ENCODE measurements around the gene CLCN7. TPM values are rescaled to one million over a fixed set of nuclear protein-coding genes. Genes with fewer than 3 reads are reported as not detected.
A peak's percentile ranks its signal among the peaks of the same experiment; 100 is the strongest.

The CLCN7 gene
- total and polyA plus RNA-seq, 11 donors, result 30.3 to 70.8 (median 33.6) TPM

- Histone ChIP-seq H3K27me3 (no peaks in the 10 kb centered on the region), H3K36me3 (peaks cover 0 to 62% (median 16%) of the 10 kb centered on the region in 9 donors), H3K9me3 (no peaks in the 10 kb centered on the region), H3K27ac (peak overlapping the region in 8 of 12 donors; percentile 13 to 65 (median 49)), H3K4me3 (peak overlapping the region in 10 of 12 donors; percentile 34 to 69 (median 60)), H3K4me1 (peaks cover 0 to 23% (median 12%) of the 10 kb centered on the region in 12 donors)
- 20 to 29% (median 27%) methylated on average over 10 to 11 of the region's 11 CpGs for WGBS, 4 donors
- ATAC-seq (peak; percentile 3 to 37 (median 8)), DNase-seq (peak in 2 of 5 donors; percentile 41 to 45)
- intact Hi-C loops (cut with DNase I), result loop anchor here in 1 of 10 donors (10.0 kb wide), 1 partner anchor 103 kb away; the partner anchor contains the start of gene UBE2I
- TF ChIP-seq POLR2A (IDR thresholded peaks at IDR 0.05) (no peak), CTCF (IDR thresholded peaks at IDR 0.05) (no peak)
Observed at GRCh38 chr16:1407753-1408152, 67.1 kb downstream of the CLCN7 start.

GRCh38 chr16:1403733-1404132, 71.1 kb downstream of the CLCN7 start:
- intact Hi-C loops (cut with DNase I), result loop anchor here in 1 of 10 donors (10.0 kb wide), 1 partner anchor 99 kb away; the partner anchor contains the start of gene UBE2I
- TF ChIP-seq POLR2A (IDR thresholded peaks at IDR 0.05) (no peak), CTCF (IDR thresholded peaks at IDR 0.05) (no peak)
- no peaks in the 10 kb centered on the region for H3K9me3 ChIP-seq
- no peak overlapping the region for H3K27ac ChIP-seq
- DNase-seq (peak in 1 of 5 donors; percentile 62), ATAC-seq (no peak)
- H3K4me1 ChIP-seq, result peaks cover 0 to 16% (median 10%) of the 10 kb centered on the region in 12 donors
- no peaks in the 10 kb centered on the region for H3K27me3 ChIP-seq
- no peak overlapping the region for H3K4me3 ChIP-seq
- WGBS, 4 donors, result 90 to 95% (median 92%) methylated on average over 14 of the region's 14 CpGs
- H3K36me3 ChIP-seq, result peaks cover 0 to 71% (median 50%) of the 10 kb centered on the region in 9 donors

- Histone ChIP-seq H3K27me3 (no peaks in the 10 kb centered on the region), H3K9me3 (no peaks in the 10 kb centered on the region), H3K27ac (no peak overlapping the region), H3K4me3 (no peak overlapping the region), H3K36me3 (peaks cover 0 to 78% (median 55%) of the 10 kb centered on the region in 9 donors), H3K4me1 (peaks cover 0 to 11% (median 5%) of the 10 kb centered on the region in 12 donors)
- no peak for DNase-seq
- 94 to 95% (median 94%) methylated on average over 18 to 22 of the region's 22 CpGs for WGBS, 4 donors
- TF ChIP-seq POLR2A (IDR thresholded peaks at IDR 0.05) (no peak), CTCF (IDR thresholded peaks at IDR 0.05) (no peak)
- no peak for ATAC-seq
- intact Hi-C loops (cut with DNase I), result loop anchor here in 1 of 10 donors (10.0 kb wide), 1 partner anchor 98 kb away; the partner anchor contains the start of gene UBE2I
Observed at GRCh38 chr16:1403036-1403435, 71.8 kb downstream of the CLCN7 start.

- Histone ChIP-seq H3K9me3 (no peaks in the 10 kb centered on the region), H3K4me1 (no peaks in the 10 kb centered on the region), H3K27ac (no peak overlapping the region), H3K4me3 (no peak overlapping the region), H3K36me3 (peaks cover 0 to 81% (median 60%) of the 10 kb centered on the region in 9 donors), H3K27me3 (no peaks in the 10 kb centered on the region)
- WGBS, 4 donors, result 92 to 96% (median 93%) methylated on average over 11 to 13 of the region's 13 CpGs
- no peak for DNase-seq
- intact Hi-C loops (cut with DNase I), result loop anchor here in 1 of 10 donors (10.0 kb wide), 1 partner anchor 97 kb away; the partner anchor contains the start of gene UBE2I
- TF ChIP-seq CTCF (IDR thresholded peaks at IDR 0.05) (no peak), POLR2A (IDR thresholded peaks at IDR 0.05) (no peak)
- ATAC-seq, result no peak
Observed at GRCh38 chr16:1401758-1402154, 73.1 kb downstream of the CLCN7 start.

Data from heart left ventricle (tissue), 16 donors.